ENCODE data around the gene FZR1. TPM values are rescaled to one million over a fixed set of nuclear protein-coding genes. Genes with fewer than 3 reads are reported as not detected.
A peak's percentile ranks its signal among the peaks of the same experiment; 100 is the strongest.

Gene FZR1
- total and polyA plus RNA-seq, 2 of the 13 experiments (the other 11 are each of a cell fraction or from before 2014, with no cell fraction given): 29.0 to 30.8 TPM

- no TSS peak for BruUV-seq (replicated peaks)
- no peaks in the 10 kb centered on the region for H3K27me3 ChIP-seq (ENCODE audit: control insufficient read depth in 1 of 2, insufficient read depth in 2 of 2, low read length in 2 of 2)
- intact Hi-C loops (cut with micrococcal nuclease; ENCODE audit: unreplicated experiment) (loop anchor here (5.0 kb wide), 1 partner anchor 66 kb away; the partner anchor contains the start of gene HMG20B), in situ Hi-C loops (cut with HindIII; ENCODE audit: extremely low pct_ligation_motif_present, low pct_unique_long_range_greater_than_20kb) (no loop called here)
- peak overlapping the region; percentile 94 for H3K4me2 ChIP-seq (ENCODE audit: low read depth, low read length)
- FAIRE-seq (no peak), ATAC-seq (peak; percentile 5; the same call in 2 of the 3 replicates), DNase-seq (ENCODE audit: low spot score) (no peak)
- H3K4me1 ChIP-seq (ENCODE audit: insufficient read depth, low read length): peaks cover 48% of the 10 kb centered on the region
- H3K9me3 ChIP-seq (ENCODE audit: low read length): no peaks in the 10 kb centered on the region
- 2% methylated on average over 14 of the region's 69 CpGs for WGBS (ENCODE audit: low lambda C conversion rate)
- H4K20me1 ChIP-seq (ENCODE audit: insufficient read depth, low read length): peaks cover 2% of the 10 kb centered on the region; the same call in 1 of the 2 replicates
- CTCF ChIA-PET (ENCODE audit: low intra/inter-chr PET ratio, low total read pairs): no interaction called here
- H3K36me3 ChIP-seq (replicated peaks in 1 of 2; ENCODE audit: control insufficient read depth in 1 of 2, insufficient read depth in 2 of 2, low read length in 2 of 2): peaks cover 3 to 16% of the 10 kb centered on the region in 2 experiments; a peak in 3 of 5 replicates
- POLR2A ChIA-PET: no interaction called here
- no peak overlapping the region for H2AFZ ChIP-seq (ENCODE audit: low read length)
- peak overlapping the region; percentile 67 for H3K27ac ChIP-seq (ENCODE audit: extremely low read length, insufficient read depth, low read length)
- H3K9ac ChIP-seq (ENCODE audit: insufficient read depth, low read depth, low read length): peak overlapping the region; percentile 95
- peak overlapping the region; percentile 82 to 96 (median 92) for H3K4me3 ChIP-seq (replicated peaks in 1 of 3; ENCODE audit: insufficient read depth in 1 of 3, low read depth in 2 of 3, low read length in 3 of 3)
- H3K79me2 ChIP-seq (ENCODE audit: insufficient read depth, low read length): peaks cover 45% of the 10 kb centered on the region
- no peak for TF ChIP-seq KMT2A (CRISPR knock-in tag; IDR thresholded peaks at IDR 0.05)
- TF ChIP-seq ZNF207 (IDR thresholded peaks at IDR 0.05; ENCODE audit: borderline replicate concordance): no peak
- peak; percentile 76; the same call in 1 of the 2 replicates for TF ChIP-seq ZFY (CRISPR knock-in tag; IDR thresholded peaks at IDR 0.05)
- TF ChIP-seq ZNF790 (CRISPR knock-in tag; IDR thresholded peaks at IDR 0.05; ENCODE audit: borderline replicate concordance): peak; percentile 63; the same call in 1 of the 2 replicates
- TF ChIP-seq ZMYM3 (CRISPR knock-in tag; IDR thresholded peaks at IDR 0.05): no peak
- TF ChIP-seq POLR2A (IDR thresholded peaks at IDR 0.05; ENCODE audit: insufficient read depth in 1 of 2, low read depth in 2 of 2, low read length in 2 of 2): no peak
- no peak for TF ChIP-seq ZNF841 (CRISPR knock-in tag; IDR thresholded peaks at IDR 0.05; ENCODE audit: borderline replicate concordance)
- TF ChIP-seq ZBTB7B (CRISPR knock-in tag; IDR thresholded peaks at IDR 0.05): no peak
- TF ChIP-seq TRIM22 (IDR thresholded peaks at IDR 0.05): no peak
- no peak for TF ChIP-seq ZSCAN9 (CRISPR knock-in tag; IDR thresholded peaks at IDR 0.05; ENCODE audit: borderline replicate concordance)
- TF ChIP-seq ZNF335 (CRISPR knock-in tag; IDR thresholded peaks at IDR 0.05): no peak
- peak; percentile 74; the same call in 1 of the 2 replicates for TF ChIP-seq RBFOX2 (IDR thresholded peaks at IDR 0.05; ENCODE audit: low read depth, low read length)
- 0 out of 2 replicates have a peak, but pooled peaks have one; percentile 0 for TF ChIP-seq RFXAP (CRISPR knock-in tag; IDR thresholded peaks at IDR 0.05; ENCODE audit: borderline replicate concordance)
- no peak for TF ChIP-seq ADNP (CRISPR knock-in tag; IDR thresholded peaks at IDR 0.05)
- no peak for TF ChIP-seq CENPBD1 (CRISPR knock-in tag; IDR thresholded peaks at IDR 0.05; ENCODE audit: borderline replicate concordance, low read depth)
- no peak for TF ChIP-seq ZNF34 (CRISPR knock-in tag; IDR thresholded peaks at IDR 0.05; ENCODE audit: borderline replicate concordance)
- TF ChIP-seq GLMP (CRISPR knock-in tag; IDR thresholded peaks at IDR 0.05; ENCODE audit: borderline replicate concordance): no peak
- TF ChIP-seq ZMYM2 (CRISPR knock-in tag; IDR thresholded peaks at IDR 0.05): no peak
- TF ChIP-seq HOXD1 (CRISPR knock-in tag; IDR thresholded peaks at IDR 0.05): no peak
- no peak for TF ChIP-seq ZBTB33 (CRISPR knock-in tag; IDR thresholded peaks at IDR 0.05)
- 0 out of 2 replicates have a peak, but pooled peaks have one; percentile 10 for TF ChIP-seq ZNF451 (CRISPR knock-in tag; IDR thresholded peaks at IDR 0.05)
Measured at GRCh38 chr19:3506384-3507340, 551 bp downstream of the FZR1 start.

Data from HepG2 (cell line).